ENCODE data around the gene MAP4K3.

The MAP4K3 gene

DNA sequence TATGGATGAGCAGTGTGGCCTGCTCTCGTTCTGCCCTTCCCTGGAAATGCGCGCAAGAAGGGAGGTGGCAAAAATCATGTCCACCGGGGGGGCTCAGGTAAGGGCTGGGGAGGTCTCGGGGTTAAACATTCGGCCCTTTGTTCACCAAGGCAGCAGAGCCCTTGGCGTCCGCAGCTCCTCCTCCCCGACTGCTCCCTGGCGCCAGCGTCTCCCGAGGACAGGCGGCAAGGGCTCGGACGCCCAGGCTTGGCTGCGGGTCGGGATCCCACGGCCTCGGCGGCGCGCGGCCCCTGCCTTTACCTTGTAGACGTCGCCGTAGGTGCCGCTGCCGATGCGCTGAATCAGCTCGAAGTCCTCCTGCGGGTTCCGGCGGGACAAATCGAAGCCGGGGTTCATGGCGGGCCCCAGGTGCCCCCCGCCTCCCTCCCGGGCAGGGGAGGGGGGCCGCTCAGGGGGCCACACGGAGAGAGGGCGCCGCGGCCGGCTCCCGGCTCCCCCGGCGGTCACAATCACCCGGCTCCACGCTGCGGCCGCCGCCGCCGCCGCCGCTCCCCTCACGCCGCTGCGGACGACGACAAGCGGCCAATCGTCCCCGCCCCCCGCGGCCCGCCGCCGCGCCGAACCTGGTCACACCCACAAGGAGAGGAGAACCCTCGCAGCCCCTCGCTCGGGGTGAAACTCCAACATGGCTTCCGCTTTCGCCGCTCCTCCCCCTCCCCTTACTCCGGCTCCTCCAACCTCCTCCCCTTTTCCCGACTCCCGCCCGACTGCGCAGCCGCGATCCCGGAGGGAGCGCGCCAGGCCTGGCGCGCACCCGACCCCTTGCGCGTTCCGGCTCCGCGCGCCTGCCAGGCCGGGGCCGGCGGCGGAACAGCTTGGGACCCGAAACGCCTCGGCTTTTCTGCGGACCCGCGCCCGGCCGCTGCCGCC lies at the start of gene MAP4K3:
MAP4K3 (minus strand) TSS at position 694 of the 930 bp plus-strand sequence; CDS start at position 396, 298 bp downstream.
- DNase-seq = peak; percentile 84

DNA sequence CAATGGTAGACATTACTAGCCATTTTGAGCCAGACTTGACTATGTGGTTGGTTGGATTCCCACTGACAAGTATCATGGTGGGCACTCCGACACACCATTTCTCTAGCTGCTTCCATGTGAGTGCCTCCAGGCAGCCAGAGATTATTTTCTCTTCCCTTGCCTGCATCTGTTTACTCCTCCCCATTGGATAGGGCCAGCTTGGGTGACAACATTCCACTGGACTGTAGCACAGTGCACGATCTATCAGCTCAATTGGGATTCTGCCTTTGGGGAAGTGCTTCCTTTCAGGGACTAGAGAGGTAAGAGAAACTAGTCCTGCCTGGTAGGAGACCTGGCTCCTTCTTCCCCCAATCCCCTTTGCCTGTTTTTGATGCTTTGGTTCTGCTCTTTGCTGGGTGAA lies 49.0 kb upstream of the MAP4K3 start:
- no peak for DNase-seq

DNA sequence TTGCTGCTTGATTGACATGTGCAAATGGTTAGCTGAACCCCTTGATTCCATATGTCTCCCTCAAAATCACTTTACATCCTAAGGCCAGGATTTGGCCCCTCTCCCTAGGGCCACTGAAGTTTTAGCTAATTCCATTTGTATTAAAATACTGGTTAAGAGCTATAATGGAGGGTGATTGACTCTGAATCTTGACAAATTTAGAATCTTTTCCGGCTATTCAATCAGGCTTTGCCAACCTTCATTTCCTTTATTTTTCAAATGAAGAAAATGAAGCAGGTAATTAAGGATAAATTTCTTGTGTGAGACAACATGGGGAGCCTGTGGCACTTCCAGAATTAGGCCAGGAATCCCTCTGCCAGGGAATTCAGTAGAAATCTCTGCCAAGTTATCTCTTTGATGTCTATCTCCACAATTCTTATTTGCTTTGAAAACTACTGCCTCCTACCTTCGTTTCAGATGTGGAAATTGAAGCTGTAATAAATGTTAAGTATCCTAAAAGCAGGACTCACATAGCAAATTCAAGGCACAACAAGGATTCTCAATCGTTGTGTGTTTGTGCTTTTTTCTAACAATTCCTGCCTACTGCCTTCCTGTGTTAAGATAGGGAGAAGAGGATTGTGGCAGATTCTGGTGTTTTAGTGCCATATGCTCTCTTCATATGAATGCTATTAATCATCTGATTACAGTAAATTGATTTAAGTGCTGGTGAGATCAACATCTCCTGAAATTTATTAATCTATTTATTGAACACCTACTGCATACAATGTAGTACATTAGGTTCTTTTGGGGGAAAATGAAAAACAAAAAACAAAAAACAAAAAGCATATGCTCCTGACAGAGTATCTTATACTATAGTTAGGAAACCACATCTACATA lies 47.8 kb upstream of the MAP4K3 start:
- no peak for DNase-seq

DNA sequence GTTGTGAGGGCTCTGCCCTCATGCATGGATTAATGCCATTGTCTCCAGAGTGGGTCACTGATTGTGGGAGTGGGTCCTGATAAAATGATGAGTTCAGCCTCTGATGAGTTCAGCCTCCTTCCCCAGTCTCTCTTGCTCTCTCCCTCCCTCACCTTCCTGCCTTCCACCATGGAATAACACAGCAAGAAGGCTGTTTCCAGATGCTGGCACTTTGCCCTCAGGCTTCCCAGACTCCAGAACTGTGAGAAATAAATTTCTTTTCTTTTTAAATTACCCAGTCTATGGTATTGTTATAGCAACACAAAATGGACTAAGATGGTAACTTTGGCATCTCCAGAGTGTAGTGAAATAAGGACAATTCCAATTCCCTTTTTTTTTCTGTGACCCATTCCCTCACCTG lies 47.1 kb upstream of the MAP4K3 start:
- no peak for DNase-seq

DNA sequence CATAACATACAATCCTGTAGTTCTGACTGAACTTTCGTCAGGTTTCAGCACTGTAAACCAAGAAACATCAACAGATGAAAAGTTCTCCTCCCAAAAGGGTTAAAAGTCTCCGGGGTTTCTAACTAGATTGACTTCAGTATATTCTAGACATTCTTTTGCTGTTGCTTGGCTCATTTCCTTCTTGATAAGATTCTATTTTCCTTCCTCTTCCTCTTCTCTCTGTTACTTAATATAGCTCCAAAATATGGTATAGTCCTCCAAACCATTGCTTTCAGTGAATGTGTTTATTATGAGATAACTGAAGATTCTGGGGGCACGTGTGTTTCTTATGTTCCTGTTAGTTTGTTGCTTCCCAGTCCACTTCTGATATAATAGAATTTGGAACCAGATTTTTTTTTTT lies 46.4 kb upstream of the MAP4K3 start:
- DNase-seq = no peak

DNA sequence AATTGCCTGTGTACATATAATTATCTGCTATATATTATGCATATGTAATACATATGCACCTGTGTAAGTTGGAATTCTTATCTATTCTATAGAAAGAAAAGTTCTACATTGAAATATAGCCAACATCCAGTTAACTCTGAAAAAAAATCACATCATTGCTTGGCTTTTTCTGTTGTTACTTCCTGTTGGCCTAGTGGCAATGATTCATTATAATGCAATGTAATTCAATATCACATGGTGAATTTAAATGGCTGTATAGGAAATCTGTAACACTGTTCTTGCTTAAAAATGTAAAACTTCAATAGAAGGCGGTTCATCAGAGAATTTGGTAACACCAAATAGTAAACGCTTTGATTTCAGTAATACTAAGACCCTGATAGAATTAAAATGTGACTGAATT lies 44.5 kb upstream of the MAP4K3 start:
- no peak for DNase-seq

DNA sequence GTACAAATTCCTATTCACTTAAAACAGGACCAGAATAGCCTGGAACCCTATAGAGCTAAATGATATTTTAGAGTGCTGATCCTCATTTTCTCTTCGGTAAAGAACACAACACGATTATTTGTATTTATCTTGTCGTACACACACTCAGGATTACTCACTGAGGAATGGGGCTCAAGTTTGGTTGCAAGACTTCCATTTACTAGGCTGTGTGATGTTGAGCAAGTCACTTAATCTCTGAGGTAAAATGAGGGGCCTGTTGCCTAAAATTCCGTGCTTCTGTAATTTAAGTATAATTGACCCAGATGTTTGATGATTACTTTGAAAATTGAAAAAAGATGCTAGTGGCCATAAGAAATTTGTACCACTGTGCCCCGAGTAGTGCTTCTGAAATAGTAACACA lies 42.6 kb upstream of the MAP4K3 start:
- DNase-seq = no peak

DNA sequence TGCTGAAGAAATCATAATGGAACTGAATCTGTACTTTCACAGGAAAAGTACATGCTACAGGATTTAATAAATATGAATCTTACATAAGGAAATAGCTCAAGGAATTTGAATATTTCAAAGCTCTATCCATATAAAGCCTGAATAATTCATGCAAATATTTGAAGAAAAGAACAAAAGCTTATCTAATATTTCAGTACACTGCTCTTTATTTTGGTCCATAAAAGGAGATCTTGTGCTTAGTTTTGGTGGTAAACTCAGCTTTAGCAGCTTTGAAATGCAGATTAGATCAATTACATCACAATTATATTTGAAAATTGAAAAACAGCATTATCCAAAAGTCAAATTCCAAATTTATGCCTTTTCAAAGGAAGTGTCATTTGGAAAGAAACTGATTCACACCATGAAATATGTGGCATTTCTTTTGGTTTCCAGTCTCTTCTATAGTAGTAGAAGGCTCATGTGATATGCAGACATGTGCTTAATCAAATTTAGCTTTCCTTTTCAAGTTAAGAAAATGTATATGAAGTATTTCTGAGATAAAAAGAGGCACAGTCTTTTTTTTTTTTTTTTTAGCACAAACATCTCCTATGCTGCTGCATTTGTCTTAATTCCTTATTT lies 42.1 kb upstream of the MAP4K3 start:
- no peak for DNase-seq

DNA sequence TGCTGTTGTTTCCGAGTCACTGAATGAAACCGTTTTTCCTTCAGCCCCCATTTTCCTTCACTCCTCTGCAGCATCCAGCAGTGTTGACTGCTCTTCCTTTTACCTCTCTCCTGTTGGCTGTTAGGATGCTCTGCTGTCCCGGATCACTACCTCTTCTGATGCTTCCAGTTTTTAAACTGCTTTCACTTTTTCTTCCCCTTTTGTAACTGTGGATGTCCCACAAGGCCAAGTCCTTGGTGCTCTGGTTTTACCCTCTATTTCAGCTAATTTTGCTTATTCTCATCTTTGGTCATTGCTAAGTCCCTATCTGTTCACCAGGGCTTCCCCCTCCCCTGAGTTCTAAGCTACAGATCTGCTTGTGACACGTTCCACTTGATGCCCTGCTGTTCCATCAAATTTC lies 39.4 kb upstream of the MAP4K3 start:
- no peak for DNase-seq

DNA sequence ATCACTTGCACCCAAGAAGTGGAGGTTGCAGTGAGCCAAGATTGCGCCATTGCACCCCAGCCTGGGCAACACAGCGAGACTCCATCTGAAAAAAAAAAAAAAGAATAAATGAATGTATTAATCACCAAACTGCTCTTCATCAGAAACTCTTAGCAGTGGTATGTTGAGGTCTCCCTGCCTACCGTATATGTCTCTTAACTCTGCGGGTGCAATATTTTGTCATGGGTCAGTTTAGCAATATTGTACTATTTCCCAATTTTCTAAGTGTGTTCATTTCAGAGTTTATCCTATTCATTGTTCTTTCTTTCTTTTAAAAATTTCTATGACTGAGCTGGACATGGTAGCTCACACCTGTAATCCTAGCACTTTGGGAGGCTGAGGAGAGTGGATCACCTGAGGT lies 37.9 kb upstream of the MAP4K3 start:
- no peak for DNase-seq

DNA sequence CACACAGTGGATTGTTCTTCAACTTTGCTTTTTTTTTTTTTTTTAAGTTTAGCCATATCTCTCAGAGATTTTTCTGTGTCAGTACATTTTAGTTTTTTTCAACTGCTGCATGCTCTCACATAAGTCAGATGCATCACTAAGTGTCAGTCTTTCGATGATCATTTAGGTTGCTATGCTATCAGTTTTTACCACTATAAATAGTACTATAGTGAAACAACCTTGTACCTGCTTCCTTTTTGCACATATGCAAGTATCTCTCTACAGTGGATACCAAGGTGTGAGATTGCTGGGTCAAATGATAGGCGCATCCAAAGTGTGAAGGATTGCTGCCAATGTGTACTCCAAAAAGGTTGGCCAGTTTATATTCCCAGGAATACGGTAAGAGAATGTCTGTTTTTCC lies 33.5 kb upstream of the MAP4K3 start:
- DNase-seq = no peak

DNA sequence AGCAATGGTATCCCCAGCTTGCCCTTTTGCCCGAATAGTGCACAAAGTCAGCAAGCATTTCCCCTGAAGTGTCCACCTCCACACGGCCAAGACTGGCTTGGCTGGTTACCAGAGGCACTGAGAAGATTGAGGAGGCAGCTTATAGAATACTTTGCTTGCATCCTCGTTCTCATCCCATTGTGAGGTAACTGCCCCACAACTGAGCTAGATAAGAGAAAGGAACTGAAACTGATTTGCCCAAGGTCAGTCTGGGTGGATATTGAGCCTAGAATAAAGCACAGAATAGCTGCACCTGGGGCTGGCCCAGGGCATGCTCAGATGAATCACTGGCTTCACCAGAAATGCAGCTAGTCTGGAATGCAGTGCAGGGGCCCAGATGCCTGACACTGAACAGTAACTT lies 32.7 kb upstream of the MAP4K3 start:
- DNase-seq = no peak

DNA sequence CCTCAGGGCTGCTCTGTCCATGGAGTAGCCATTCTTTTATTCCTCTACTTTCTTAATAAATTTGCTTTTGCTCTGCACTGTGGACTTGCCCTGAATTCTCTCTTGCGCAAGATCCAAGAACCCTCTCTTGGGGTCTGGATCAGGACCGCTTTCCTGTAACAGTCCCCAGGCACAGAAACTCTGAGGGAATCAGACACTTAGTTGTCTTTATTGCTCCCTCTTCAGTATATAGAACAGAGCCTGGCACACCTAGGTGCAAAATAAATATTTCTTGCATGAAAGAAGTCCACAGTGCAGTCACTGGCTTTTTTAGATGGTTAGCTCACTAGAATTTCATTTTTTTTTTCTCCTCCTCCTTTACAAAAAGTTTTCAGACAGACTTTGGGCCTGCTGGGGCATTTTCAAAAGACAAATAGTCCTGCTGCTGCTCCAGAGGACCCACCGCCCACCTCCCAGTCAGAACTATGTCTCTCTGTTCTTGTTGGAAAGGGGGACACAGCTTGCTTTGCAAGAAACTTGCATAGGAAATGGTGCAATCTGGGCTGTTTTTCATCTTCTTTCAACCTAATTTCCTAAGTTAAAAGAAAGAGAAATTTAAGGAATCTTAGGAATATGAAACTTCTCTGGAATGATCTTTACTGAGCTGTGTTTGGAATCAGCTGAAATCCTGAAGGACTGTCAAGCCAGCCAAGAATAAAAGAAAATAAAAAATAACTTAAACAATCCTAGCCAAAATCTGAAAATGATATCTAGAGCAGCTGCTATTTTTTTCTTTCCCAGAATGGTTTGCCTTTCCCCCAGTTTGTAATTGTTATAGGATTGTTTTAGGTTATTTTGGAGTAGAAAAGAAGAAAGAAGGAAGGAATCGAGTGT lies 31.7 kb upstream of the MAP4K3 start:
- no peak for DNase-seq

DNA sequence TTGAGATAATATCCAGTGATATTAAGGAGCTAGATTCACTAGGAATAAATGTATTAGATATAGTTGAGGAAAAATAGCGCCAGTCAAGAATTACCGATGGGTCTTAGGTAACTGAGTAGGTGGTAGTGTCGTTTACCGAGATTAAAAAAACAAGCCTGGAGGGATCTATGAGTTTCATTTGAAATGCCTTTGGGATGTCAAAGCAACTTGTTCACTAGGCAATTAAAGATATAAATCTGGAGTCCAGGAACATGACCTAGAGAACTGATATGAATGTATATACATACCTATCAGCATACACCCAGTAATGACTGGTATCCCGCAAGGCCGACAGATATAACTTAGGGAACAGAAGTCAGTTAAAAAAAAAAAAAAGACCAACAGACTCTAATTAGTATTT lies 29.2 kb upstream of the MAP4K3 start:
- DNase-seq = no peak

DNA sequence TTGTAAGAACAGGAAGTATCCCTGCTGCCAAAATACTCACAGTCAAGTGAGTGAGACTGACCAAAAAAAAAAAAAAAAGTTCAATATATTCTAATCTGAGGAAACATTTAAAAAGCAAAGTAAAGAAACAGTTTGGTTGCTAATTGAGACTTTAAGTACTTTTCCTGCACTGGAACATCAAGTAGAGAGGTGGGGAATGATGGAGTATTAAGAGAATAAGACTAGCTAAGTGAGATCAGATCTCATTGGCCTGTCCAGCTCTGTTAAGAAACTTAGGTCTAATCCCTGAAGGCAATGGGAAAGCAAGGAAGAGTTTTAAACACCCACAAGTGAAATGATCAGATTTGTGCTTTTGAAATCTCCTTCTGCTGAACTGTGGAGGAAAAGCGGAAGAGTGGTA lies 27.8 kb upstream of the MAP4K3 start:
- DNase-seq = no peak

DNA sequence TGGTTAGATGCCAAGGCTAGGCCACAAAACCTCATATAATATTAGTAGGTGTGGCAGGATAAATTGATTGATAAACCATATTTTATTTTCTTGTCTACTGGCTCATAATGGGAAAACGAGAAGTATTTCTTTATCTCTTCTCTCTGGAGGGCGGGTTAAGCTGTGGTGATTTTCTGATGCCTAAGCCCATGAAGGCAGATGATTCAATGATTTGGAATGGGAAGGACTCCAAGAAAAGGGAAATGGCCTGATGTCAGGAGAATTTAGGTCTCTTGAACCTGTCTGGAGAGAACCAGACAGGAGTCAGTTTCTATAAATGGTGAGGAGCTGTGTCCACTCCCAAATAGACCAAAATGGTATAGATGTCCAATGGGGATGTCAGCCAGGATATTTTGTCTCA lies 18.7 kb upstream of the MAP4K3 start:
- DNase-seq = no peak

DNA sequence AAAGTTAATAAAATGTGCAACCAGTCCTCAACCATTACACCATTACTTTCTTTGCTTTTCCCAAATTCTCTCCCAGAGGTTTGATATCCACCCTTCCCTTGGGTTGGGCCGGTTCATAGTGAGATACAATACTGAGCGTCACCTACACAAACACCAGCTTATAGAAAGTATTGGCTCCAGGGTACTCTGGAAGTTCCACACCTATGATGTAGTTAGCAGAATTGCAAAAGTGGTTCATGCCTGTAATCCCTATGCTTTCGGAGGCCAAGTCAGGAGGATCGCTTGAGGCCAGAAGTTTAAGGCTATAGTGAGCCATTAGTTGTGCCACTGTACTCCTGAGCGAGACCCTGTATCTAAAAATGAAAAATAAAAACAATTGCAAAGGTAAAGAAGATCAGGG lies 15.3 kb upstream of the MAP4K3 start:
- no peak for DNase-seq

DNA sequence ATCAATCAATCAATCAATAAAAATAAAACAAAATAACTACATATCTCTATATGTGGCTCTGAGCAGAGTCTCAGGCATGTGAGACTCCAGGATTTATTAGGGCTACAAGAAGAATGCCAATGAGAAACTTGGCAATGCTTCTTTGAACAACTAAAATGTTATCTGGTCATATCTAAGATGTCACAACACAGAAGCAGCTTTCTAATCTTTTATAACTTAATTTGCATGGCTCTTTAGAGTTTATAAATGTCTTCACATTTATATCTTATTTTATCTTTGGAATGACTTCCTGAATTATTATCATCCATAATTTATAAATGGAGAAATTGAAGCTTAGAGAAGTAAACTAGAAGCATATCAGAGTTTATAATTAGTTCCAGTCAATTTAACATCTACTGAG lies 14.9 kb upstream of the MAP4K3 start:
- DNase-seq = no peak

DNA sequence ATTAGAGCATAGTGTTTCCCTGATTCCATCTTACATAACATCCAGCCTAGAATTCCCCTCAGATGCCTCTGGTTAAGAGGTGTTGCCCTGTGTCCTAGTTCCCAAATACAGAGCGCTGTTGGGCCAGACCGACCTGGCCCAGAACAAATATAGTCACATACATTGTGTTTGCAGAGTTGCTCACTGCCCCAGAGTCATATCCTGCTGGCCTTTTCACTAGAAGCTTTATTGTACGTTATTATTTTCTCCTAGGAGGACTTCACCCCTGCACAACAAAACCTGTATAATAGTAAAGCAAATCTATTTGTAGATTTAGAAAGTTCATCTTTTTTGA lies 11.1 kb upstream of the MAP4K3 start:
- DNase-seq = no peak

DNA sequence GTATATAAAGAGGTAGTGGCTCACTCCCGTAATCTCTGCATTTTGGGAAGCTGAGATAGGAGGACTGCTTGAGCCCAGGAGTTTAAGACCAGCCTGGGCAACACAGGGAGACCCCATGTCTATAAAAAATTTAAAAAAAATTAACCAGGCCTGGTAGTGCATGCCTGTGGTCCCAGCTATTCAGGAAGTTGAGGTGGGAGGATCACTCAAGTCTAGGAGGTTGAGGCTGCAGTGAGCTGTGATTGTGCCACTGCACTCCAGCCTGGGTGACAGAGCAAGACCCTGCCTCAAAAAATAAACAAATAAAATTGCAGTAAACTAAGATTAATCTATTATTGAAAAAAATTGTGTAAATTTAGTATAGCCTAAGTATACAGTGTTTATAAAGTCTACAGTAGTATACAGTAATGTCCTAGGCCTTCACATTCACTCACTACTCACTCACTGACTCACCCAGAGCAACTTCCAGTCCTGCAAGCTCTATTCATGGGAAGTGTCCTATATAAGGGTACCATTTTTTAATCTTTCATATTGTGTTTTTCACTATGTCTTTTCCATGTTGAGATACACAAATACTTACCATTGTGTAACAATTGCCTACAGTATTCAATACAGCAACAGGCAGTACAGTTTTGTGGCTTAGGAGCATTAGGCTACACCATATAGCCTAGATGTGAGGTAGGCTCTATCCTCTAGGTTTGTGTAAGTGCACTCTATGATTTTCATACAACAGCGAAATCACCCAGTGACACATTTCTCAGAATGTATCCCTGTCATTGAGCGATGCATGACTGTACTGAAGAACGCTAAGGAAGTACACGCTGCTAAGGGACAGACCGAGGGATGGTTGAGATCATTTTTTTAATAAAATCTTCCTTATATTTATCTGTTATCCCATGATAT lies 10.4 kb upstream of the MAP4K3 start:
- DNase-seq = no peak

DNA sequence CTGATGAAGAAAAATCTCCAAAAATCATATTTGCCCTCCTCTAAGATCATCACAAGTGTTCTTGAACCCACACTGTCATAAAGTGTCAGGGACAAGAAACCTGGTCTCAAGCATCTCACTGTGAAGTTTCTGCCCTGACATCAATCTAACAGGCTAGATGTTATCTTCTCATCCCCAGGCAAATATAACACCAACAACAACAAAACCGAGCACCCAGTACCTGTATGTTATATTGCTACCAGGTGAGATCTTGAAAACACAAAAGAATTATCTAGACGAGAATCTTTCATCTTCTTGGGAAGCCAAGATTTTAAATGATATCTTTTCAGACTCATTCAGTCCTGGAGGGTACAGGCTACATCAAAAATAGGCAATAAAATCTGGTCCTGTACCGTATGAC lies 8.8 kb upstream of the MAP4K3 start:
- DNase-seq = no peak

DNA sequence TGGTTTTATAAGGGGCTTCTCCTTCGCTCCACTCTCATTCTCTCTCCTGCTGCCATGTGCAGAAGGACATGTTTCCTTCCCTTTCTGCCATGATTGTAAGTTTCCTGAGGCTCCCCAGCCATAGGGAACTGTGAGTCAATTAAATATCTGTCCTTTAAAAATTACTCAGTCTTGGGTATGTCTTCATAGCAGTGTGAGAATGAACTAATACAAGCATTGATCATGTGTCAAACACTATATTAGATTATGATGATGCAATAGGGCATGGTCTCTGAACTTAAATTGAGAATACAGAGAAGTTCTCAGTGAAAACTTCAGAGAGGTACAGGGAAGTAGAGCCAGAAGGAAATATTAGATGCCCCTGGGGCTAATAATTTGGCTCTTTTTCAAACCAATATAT lies 5.9 kb upstream of the MAP4K3 start:
- DNase-seq = no peak
